T-helper 2 cell treated with Interferon-gamma antibody and Interleukin-4, amounts not matched to agents 5 μg/mL and 100 μg/mL, for 36 hours (primary cell): ENCODE results near the gene LCMT2.

Experiments
- DNase-seq: peaks from one replicate; pipeline ENCODE4 v3.0.0; 2021; ENCODE audit warnings: low spot score
- H3K27ac Mint-ChIP-seq: one replicate; pipeline ENCODE4 v1.8.0; 2021; ENCODE audit warnings: mild to moderate bottlenecking, mixed read lengths
- H3K27me3 Mint-ChIP-seq: one replicate; pipeline ENCODE4 v1.8.0; 2021; ENCODE audit warnings: low read depth, mixed read lengths
- H3K36me3 Mint-ChIP-seq: one replicate; pipeline ENCODE4 v1.8.0; 2021; ENCODE audit warnings: low read depth, mixed read lengths
- H3K4me1 Mint-ChIP-seq: one replicate; pipeline ENCODE4 v1.8.0; 2021; ENCODE audit warnings: low read depth, mixed read lengths
- H3K4me3 Mint-ChIP-seq: one replicate; pipeline ENCODE4 v1.8.0; 2022; ENCODE audit warnings: mild to moderate bottlenecking, moderate library complexity, mixed read lengths
- H3K9me3 Mint-ChIP-seq: one replicate; pipeline ENCODE4 v1.8.0; 2021; ENCODE audit warnings: mixed read lengths

LCMT2 gene

DNA sequence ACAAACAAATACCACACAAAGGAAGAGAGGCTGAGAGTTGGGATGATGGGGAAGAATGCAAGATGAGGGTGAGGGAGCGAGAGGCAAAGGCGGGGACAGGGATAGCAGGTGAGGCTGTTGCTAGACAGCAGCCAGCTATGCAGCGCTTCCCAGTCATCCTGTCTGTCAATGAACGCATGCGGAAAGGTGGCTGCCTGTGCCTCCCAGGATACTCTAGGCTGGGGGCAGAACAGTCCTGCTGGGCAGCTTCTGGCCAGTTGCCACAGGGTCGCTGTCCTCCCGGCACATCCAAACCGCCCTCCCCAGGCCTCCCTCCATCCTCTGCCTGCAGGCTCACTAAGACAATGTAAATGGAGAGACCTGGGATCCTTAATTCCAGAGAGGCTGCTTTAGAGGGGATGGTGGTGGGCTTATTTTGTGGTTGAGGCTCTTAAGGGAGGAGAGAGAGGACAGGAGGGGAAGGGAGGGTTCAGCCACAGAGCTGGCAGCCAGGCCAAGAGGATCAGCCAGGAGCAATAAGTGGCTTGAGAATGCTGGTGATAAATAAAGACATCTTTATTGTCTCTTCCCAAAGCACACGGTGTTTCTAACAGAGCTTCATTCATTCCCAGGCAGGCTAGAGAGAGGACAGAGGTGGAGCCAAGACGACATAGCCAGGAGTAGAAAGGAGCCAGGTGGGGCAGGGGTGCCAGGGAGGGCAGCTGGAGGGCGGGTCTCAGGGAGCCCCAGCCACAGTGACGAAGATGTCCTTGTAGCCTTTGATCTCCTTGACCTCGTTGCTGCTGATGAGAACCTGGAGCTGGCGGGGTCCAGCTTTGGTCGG lies 54.4 kb downstream of the LCMT2 start:
- peaks cover 2% of the 10 kb centered on the region for H3K4me1 Mint-ChIP-seq
- no peak overlapping the region for H3K27ac Mint-ChIP-seq
- H3K36me3 Mint-ChIP-seq = no peaks in the 10 kb centered on the region
- H3K9me3 Mint-ChIP-seq = no peaks in the 10 kb centered on the region
- H3K27me3 Mint-ChIP-seq = peaks cover 2% of the 10 kb centered on the region
- DNase-seq = no peak
- no peak overlapping the region for H3K4me3 Mint-ChIP-seq

- peaks cover 5% of the 10 kb centered on the region for H3K4me1 Mint-ChIP-seq
- peaks cover 4% of the 10 kb centered on the region for H3K27me3 Mint-ChIP-seq
- H3K4me3 Mint-ChIP-seq = no peak overlapping the region
- H3K9me3 Mint-ChIP-seq = no peaks in the 10 kb centered on the region
- no peak overlapping the region for H3K27ac Mint-ChIP-seq
- H3K36me3 Mint-ChIP-seq = no peaks in the 10 kb centered on the region
- no peak for DNase-seq
Measured at GRCh38 chr15:43274136-43274535, 56.2 kb downstream of the LCMT2 start.
